Transverse colon (tissue), 4 donors: Measurements from ENCODE around the gene PPM1K. TPM values are rescaled to one million over a fixed set of nuclear protein-coding genes. Genes with fewer than 3 reads are reported as not detected.
A peak's percentile ranks its signal among the peaks of the same experiment; 100 is the strongest.

Source experiments
- DNase-seq: peaks from one replicate; pipeline ENCODE4 v3.0.0-alpha.2; 2019
- H3K27ac ChIP-seq, 4 donors: fragments of 200-600 bp; sonication (generic); 2 replicates each; pipeline ENCODE4 v1.5.1; 2016 to 2018; ENCODE audit warnings: inconsistent platforms in 4 of 4
- H3K27me3 ChIP-seq: fragments of 200-600 bp; sonication (generic); 2 replicates; pipeline ENCODE4 v1.5.1; 2017; ENCODE audit warnings: inconsistent platforms
- H3K36me3 ChIP-seq, 4 donors: fragments of 200-600 bp; sonication (generic); 2 replicates each; pipeline ENCODE4 v1.5.1; 2017 to 2019; ENCODE audit warnings: inconsistent platforms in 4 of 4
- H3K4me1 ChIP-seq, 4 donors: fragments of 200-600 bp; sonication (generic); 2 replicates each; pipeline ENCODE4 v1.5.1; 2017 to 2020; ENCODE audit warnings: inconsistent platforms in 4 of 4
- H3K4me3 ChIP-seq, 4 donors: fragments of 200-600 bp; sonication (generic); 1 replicate in 1 of 4; 2 replicates in 3 of 4; pipeline versions ENCODE4 v1.5.1 to v1.6.1; 2017 to 2019; ENCODE audit warnings: inconsistent platforms in 4 of 4
- H3K9me3 ChIP-seq, 2 donors: fragments of 200-600 bp; sonication (generic); 2 replicates each; pipeline ENCODE4 v1.5.1; 2017 to 2019; ENCODE audit warnings: inconsistent platforms in 2 of 2
- CTCF ChIP-seq, 5 experiments: fragments of 200-600 bp in 3 of 5; fragments of 450-650 bp in 2 of 5; sonication (generic) in 3 of 5; IDR thresholded peaks; 1 replicate in 2 of 5; 2 replicates in 3 of 5; pipeline ENCODE4 v1.5.1; 2016 to 2017; ENCODE audit warnings: antibody characterized with exemption in 5 of 5, inconsistent platforms in 3 of 5, mild to moderate bottlenecking in 2 of 5, moderate library complexity in 1 of 5
- EP300 ChIP-seq: sonication (generic); formaldehyde crosslinking; IDR thresholded peaks from one replicate; pipeline ENCODE4 v1.6.1; 2017; ENCODE audit warnings: antibody characterized with exemption, low read depth
- POLR2A ChIP-seq: fragments of 450-650 bp; IDR thresholded peaks from one replicate; pipeline ENCODE4 v1.6.1; 2016; ENCODE audit warnings: antibody characterized with exemption, mild to moderate bottlenecking, moderate library complexity
- POLR2AphosphoS5 ChIP-seq, 3 donors: sonication (generic); formaldehyde crosslinking; IDR thresholded peaks; one replicate each; pipeline ENCODE4 v1.6.1; 2016; ENCODE audit warnings: antibody characterized with exemption in 3 of 3
- WGBS, 2 donors: methylation state at CpG; one replicate each; pipeline ENCODE4 v1.1.5; 2018; ENCODE audit warnings: low coverage in 1 of 2; 5-methylcytosine and 5-hydroxymethylcytosine counted together
- in situ Hi-C, 4 donors: fragments of 200-750 bp; cut with MboI; loops; one replicate each; pipeline versions ENCODE4 v1.15.0 to v1.15.1; 2017; ENCODE audit warnings: low sequenced_read_pairs in 3 of 4, low pct_ligation_motif_present in 1 of 4, low pct_unique_long_range_greater_than_20kb in 1 of 4
- intact Hi-C: fragments of 100-400 bp; cut with DNase I; formaldehyde crosslinking; loops from one replicate; pipeline ENCODE4 v1.15.1; 2023; ENCODE audit warnings: low total_unique reads
- small RNA-seq, 4 donors: library from RNA; depleted of rRNA; stranded (forward); fragments of <200 nt; gene quantifications; one replicate each; pipeline ENCODE3, GENCODE V24; 2016
- total RNA-seq, 4 donors: library from RNA; depleted of rRNA; stranded (reverse); fragments of >200 nt; gene quantifications; one replicate each; pipeline ENCODE4 v1.1.0, GENCODE V29; 2016

The PPM1K gene
- total RNA-seq, 4 donors from 2014 or later, result 7.6 to 14.8 (median 9.0) TPM

- Histone ChIP-seq H3K27me3 (no peaks in the 10 kb centered on the region), H3K9me3 (no peaks in the 10 kb centered on the region), H3K27ac (no peak overlapping the region), H3K4me1 (peaks cover 0 to 3% (median 0%) of the 10 kb centered on the region in 4 donors), H3K4me3 (no peak overlapping the region), H3K36me3 (no peaks in the 10 kb centered on the region)
- WGBS, 2 donors, result 51 to 68% methylated on average over 4 of the region's 4 CpGs
- peak in 1 of 5 experiments; percentile 7 for TF ChIP-seq CTCF (IDR thresholded peaks at IDR 0.05)
- TF ChIP-seq POLR2A, result no peak
- no peak for TF ChIP-seq EP300
- no peak for TF ChIP-seq POLR2AphosphoS5 (IDR thresholded peaks at IDR 0.05)
- in situ Hi-C loops, result loop anchor here (5.0 to 25.0 kb wide), 5 partner anchors 177 to 525 kb away; no protein-coding TSS in a partner anchor
- no peak for DNase-seq
- intact Hi-C loops, result loop anchor here (5.0 kb wide), 1 partner anchor 180 kb away; no protein-coding TSS in a partner anchor
Observed at GRCh38 chr4:88212253-88212561, 72.2 kb downstream of the PPM1K start.

GRCh38 chr4:88211473-88212252 lies 72.7 kb downstream of the PPM1K start:
- Histone ChIP-seq H3K9me3 (no peaks in the 10 kb centered on the region), H3K4me1 (peaks cover 0 to 3% (median 0%) of the 10 kb centered on the region in 4 donors), H3K27ac (no peak overlapping the region), H3K4me3 (no peak overlapping the region), H3K27me3 (no peaks in the 10 kb centered on the region), H3K36me3 (no peaks in the 10 kb centered on the region)
- in situ Hi-C loops (loop anchor here (5.0 to 25.0 kb wide), 5 partner anchors 177 to 524 kb away; no protein-coding TSS in a partner anchor), intact Hi-C loops (loop anchor here (2.0 to 5.0 kb wide), 2 partner anchors 179 to 357 kb away; no protein-coding TSS in a partner anchor)
- DNase-seq, result peak; percentile 20
- 49 to 63% methylated on average over 13 to 18 of the region's 18 CpGs for WGBS, 2 donors
- TF ChIP-seq CTCF (IDR thresholded peaks at IDR 0.05), result peak; percentile 68 to 80 (median 74)
- no peak for TF ChIP-seq EP300
- no peak for TF ChIP-seq POLR2AphosphoS5 (IDR thresholded peaks at IDR 0.05)

GRCh38 chr4:88208156-88208555 lies 76.2 kb downstream of the PPM1K start:
- peaks cover 0 to 5% (median 2%) of the 10 kb centered on the region in 4 donors for H3K4me1 ChIP-seq
- no peak for DNase-seq
- intact Hi-C loops (loop anchor here (10.0 kb wide), 1 partner anchor 533 kb away; no protein-coding TSS in a partner anchor), in situ Hi-C loops (loop anchor here (10.0 to 25.0 kb wide), 3 partner anchors 153 to 521 kb away; no protein-coding TSS in a partner anchor)
- H3K27me3 ChIP-seq, result no peaks in the 10 kb centered on the region
- TF ChIP-seq POLR2A (no peak), CTCF (IDR thresholded peaks at IDR 0.05) (no peak)
- no peak overlapping the region for H3K4me3 ChIP-seq
- 56 to 69% methylated on average over 4 of the region's 4 CpGs for WGBS, 2 donors
- no peaks in the 10 kb centered on the region for H3K9me3 ChIP-seq
- no peak overlapping the region for H3K27ac ChIP-seq
- H3K36me3 ChIP-seq, result no peaks in the 10 kb centered on the region

Small RNA genes lying within 50 kb of the gene (small RNA-seq; reads per million reads assigned to genes)
- 0 reads per million in 4 donors for gene RF00019
- gene RNU6-1298P, result 0 reads per million in 4 donors

Other genes with a start within 250 kb of the PPM1K start
- 10 to 100 TPM in 3 of 4 donors, 1 to 10 TPM in 1; 5.6 to 36.6 (median 21.4) TPM for gene ABCG2, start 125.9 kb downstream of the PPM1K start, total RNA-seq
- 10 to 100 TPM in 1 of 4 donors, 1 to 10 TPM in 3; 3.2 to 15.2 (median 5.8) TPM for gene HERC6, start 94.3 kb upstream of the PPM1K start, total RNA-seq
- gene HERC5, start 172.6 kb upstream of the PPM1K start, total RNA-seq, result 1 to 10 TPM in 3 of 4 donors, not detected in 1; 1.5 to 4.0 (median 1.5) TPM
- 10 to 100 TPM; 50.4 to 77.1 (median 63.8) TPM for gene PYURF, start 239.2 kb upstream of the PPM1K start, total RNA-seq